HEK293 (cell line): Measurements from ENCODE around the gene NXPH1.

Source experiments
- BCL11A ChIP-seq: fragments of 450-650 bp; formaldehyde crosslinking; IDR thresholded peaks from 2 replicates; pipeline ENCODE4 v1.5.1; 2016; ENCODE audit warnings: low read depth, missing biosample characterization, missing genetic modification characterization
- EGR2 ChIP-seq: fragments of 450-650 bp; formaldehyde crosslinking; IDR thresholded peaks from 2 replicates; pipeline ENCODE4 v1.5.1; 2016; ENCODE audit warnings: low read depth, missing biosample characterization, missing genetic modification characterization
- MEIS1 ChIP-seq: sonication (generic); formaldehyde crosslinking; IDR thresholded peaks from 2 replicates; pipeline ENCODE4 v1.8.1; 2022; ENCODE audit warnings: missing genetic modification reagents, mild to moderate bottlenecking, borderline replicate concordance
- REPIN1 ChIP-seq: fragments of 450-650 bp; formaldehyde crosslinking; IDR thresholded peaks from 2 replicates; pipeline ENCODE4 v1.5.1; 2017; ENCODE audit warnings: missing biosample characterization, missing genetic modification characterization, low read depth
- ZNF148 ChIP-seq: fragments of 450-650 bp; formaldehyde crosslinking; IDR thresholded peaks from 2 replicates; pipeline ENCODE4 v1.5.0; 2017; ENCODE audit warnings: missing biosample characterization, missing genetic modification characterization, borderline replicate concordance
- ZNF239 ChIP-seq: fragments of 450-650 bp; formaldehyde crosslinking; IDR thresholded peaks from 2 replicates; pipeline ENCODE4 v1.5.1; 2016; ENCODE audit warnings: missing biosample characterization, missing genetic modification characterization
- ZNF624 ChIP-seq: fragments of 450-650 bp; formaldehyde crosslinking; IDR thresholded peaks from 2 replicates; pipeline ENCODE4 v1.5.1; 2017; ENCODE audit warnings: missing biosample characterization, missing genetic modification characterization
- ZSCAN5A ChIP-seq: fragments of 450-650 bp; formaldehyde crosslinking; IDR thresholded peaks from 2 replicates; pipeline ENCODE4 v1.5.1; 2016; ENCODE audit warnings: missing biosample characterization, missing genetic modification characterization

NXPH1 gene

DNA sequence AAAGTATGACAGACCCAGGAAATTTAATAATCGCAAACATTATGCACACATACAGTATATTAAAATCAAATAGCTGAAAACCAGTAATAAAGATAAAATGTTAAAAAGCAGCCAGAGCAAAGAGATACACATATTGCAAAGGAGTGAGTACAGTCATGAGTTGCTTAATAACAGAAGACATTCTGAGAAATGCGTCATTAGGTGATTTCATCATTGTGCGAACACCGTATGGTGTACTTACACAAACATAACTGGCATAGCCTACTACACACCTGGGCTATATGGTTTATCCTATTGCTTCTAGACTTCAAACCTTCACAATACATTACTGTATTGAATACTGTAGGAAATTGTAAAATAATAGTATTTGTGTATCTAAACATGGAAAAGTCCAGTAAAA lies 367.6 kb downstream of the NXPH1 start (continued):
- TF ChIP-seq ZSCAN5A (no peak), REPIN1 (tag by site-specific recombination) (no peak), ZNF624 (no peak), BCL11A (no peak), MEIS1 (no peak), ZNF148 (tag by site-specific recombination) (no peak), ZNF239 (tag by site-specific recombination) (no peak), EGR2 (tag by site-specific recombination) (no peak)
